ENCODE results near the gene OR4Q3. TPM values are rescaled to one million over a fixed set of nuclear protein-coding genes. Genes with fewer than 3 reads are reported as not detected.
"Not testable (repeated sequence)": the region's sequence is repeated elsewhere in the genome, so short reads cannot be mapped to it uniquely, and the experiment has no call there.

OR4Q3 gene
- total and polyA plus RNA-seq, 3 experiments from 2014 or later, result not detected

DNA sequence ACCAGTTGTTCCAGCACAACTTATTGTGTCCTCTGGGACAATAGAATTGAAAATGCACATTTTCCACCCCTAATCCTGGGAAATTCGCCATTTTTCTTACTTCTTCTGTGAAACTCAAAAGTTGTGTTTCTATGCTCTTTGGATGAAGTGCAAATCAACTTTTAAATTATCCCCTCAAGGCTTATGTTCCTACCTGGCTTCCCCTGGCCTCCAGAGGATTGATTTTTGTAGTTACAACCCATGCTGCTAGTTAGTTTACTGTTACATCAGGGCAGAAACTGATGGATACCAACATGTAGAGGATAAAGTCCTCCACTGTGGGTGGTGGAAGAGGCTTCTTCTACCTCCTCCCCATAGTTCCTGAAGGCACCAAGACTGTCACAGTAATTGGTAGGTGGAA, 29.8 kb downstream of the OR4Q3 start, which contains the start of gene OR4M1:
Gene OR4M1 (plus strand): TSS at position 301 of the 400 bp plus-strand sequence. CDS start 6,819 bp downstream, outside the sequence.
- H3K36me3 Mint-ChIP-seq; H3K4me1 ChIP-seq (ENCODE audit: insufficient read depth, low read length); DNase-seq; CTCF ChIA-PET; H3K4me3 Mint-ChIP-seq; H3K36me3 ChIP-seq (ENCODE audit: insufficient read depth, low read length); H3K27me3 Mint-ChIP-seq; H3K9me3 ChIP-seq (ENCODE audit: low read length); H3K4me3 ChIP-seq (ENCODE audit: low read length); H3K4me1 Mint-ChIP-seq; H3K9me3 Mint-ChIP-seq; POLR2A ChIA-PET; H3K27ac Mint-ChIP-seq; H3K27ac ChIP-seq (ENCODE audit: low read depth, low read length); H3K27me3 ChIP-seq (ENCODE audit: insufficient read depth, low read length, poor library complexity, severe bottlenecking): not testable (repeated sequence)

DNA sequence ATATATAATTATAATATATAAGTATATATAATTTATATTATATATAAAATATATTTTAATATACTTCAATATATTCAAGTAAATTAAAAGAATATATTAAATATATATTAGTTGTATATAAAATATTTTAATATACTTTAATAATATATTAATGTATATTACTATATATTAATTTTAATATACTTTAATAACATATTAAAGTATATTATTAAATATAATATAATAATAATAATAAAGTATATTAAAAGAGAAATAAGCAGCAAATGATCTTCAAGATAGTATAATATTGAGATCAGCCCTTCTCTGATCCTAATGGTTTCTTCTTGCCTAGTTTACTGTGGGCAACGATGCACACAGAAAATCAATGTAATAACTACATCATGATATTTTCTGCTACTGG, 32.2 kb downstream of the OR4Q3 start:
- DNase-seq, result no peak
- H3K36me3 ChIP-seq (ENCODE audit: insufficient read depth, low read length), result no peaks in the 10 kb centered on the region
- Mint-ChIP-seq H3K4me1 (no peaks in the 10 kb centered on the region), H3K27me3 (peaks cover 0 to 6% of the 10 kb centered on the region in 2 donors), H3K36me3 (no peaks in the 10 kb centered on the region), H3K4me3 (no peak overlapping the region), H3K9me3 (peaks cover 2 to 9% (median 5%) of the 10 kb centered on the region in 5 donors), H3K27ac (no peak overlapping the region)
- CTCF ChIA-PET, result no interaction called here
- POLR2A ChIA-PET, result no interaction called here
- no peaks in the 10 kb centered on the region for H3K4me1 ChIP-seq (ENCODE audit: insufficient read depth, low read length)
- no peak overlapping the region for H3K4me3 ChIP-seq (ENCODE audit: low read length)
- H3K27ac ChIP-seq (ENCODE audit: low read depth, low read length), result no peak overlapping the region
- no peaks in the 10 kb centered on the region for H3K9me3 ChIP-seq (ENCODE audit: low read length)
- H3K27me3 ChIP-seq (ENCODE audit: insufficient read depth, low read length, poor library complexity, severe bottlenecking), result no peaks in the 10 kb centered on the region

- H3K27me3 Mint-ChIP-seq; H3K4me3 Mint-ChIP-seq; H3K36me3 Mint-ChIP-seq; DNase-seq; POLR2A ChIA-PET; H3K4me1 ChIP-seq (ENCODE audit: insufficient read depth, low read length); H3K27ac Mint-ChIP-seq; H3K9me3 Mint-ChIP-seq; H3K36me3 ChIP-seq (ENCODE audit: insufficient read depth, low read length); H3K9me3 ChIP-seq (ENCODE audit: low read length); H3K27me3 ChIP-seq (ENCODE audit: insufficient read depth, low read length, poor library complexity, severe bottlenecking); H3K27ac ChIP-seq (ENCODE audit: low read depth, low read length); H3K4me3 ChIP-seq (ENCODE audit: low read length); CTCF ChIA-PET; H3K4me1 Mint-ChIP-seq: not testable (repeated sequence)
These were observed 42.5 kb downstream of the OR4Q3 start for GRCh38 chr14:19785848-19786247.

DNA sequence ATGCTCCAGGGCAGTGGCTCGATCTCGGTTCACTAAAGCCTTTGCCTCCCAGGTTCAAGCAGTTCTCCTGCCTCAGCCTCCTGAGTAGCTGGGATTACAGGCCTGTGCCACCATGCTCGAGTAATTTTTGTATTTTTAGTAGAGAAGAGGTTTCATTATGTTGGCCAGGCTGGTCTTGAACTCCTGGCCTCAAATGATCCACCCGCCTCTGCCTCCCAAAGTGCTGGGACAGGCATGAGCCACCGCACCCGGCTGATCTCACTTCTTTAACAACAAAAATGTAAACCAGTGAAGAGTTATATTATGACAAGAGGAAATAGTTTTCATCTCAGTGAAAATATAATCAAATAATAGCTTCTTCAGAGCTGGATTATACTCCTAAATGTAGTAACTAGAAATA, 43.9 kb downstream of the OR4Q3 start:
- POLR2A ChIA-PET; H3K4me3 Mint-ChIP-seq; H3K27me3 Mint-ChIP-seq; H3K27me3 ChIP-seq (ENCODE audit: insufficient read depth, low read length, poor library complexity, severe bottlenecking); H3K4me1 Mint-ChIP-seq; H3K36me3 Mint-ChIP-seq; DNase-seq; H3K9me3 Mint-ChIP-seq; CTCF ChIA-PET; H3K27ac Mint-ChIP-seq; H3K4me3 ChIP-seq (ENCODE audit: low read length); H3K9me3 ChIP-seq (ENCODE audit: low read length); H3K36me3 ChIP-seq (ENCODE audit: insufficient read depth, low read length); H3K4me1 ChIP-seq (ENCODE audit: insufficient read depth, low read length); H3K27ac ChIP-seq (ENCODE audit: low read depth, low read length): not testable (repeated sequence)

DNA sequence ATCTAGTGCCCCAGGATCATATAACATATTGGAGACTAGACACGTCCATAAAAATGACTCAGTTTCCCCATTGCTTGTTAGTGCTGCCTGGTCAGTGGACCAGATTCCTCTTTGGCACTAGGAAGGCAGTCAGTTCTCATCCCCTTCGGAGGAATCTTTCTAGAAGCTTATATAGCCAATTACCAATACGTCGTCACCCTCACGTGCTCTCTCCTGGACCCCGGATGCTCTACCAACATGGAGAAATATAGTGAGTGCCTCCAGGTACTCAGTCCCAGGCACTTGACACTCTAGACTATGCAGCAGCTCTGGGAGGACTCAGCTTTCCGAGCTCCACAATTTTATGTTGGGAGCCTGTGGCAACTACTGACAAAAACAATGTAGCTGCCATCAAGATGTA, 44.8 kb downstream of the OR4Q3 start:
- POLR2A ChIA-PET; CTCF ChIA-PET; H3K36me3 ChIP-seq (ENCODE audit: insufficient read depth, low read length): not testable (repeated sequence)

GRCh38 chr14:19796520-19797108, 53.2 kb downstream of the OR4Q3 start:
- H3K27ac Mint-ChIP-seq; H3K4me3 ChIP-seq (ENCODE audit: low read length); DNase-seq; CTCF ChIA-PET; H3K9me3 ChIP-seq (ENCODE audit: low read length); H3K36me3 ChIP-seq (ENCODE audit: insufficient read depth, low read length); POLR2A ChIA-PET; H3K4me3 Mint-ChIP-seq; H3K27me3 Mint-ChIP-seq; H3K36me3 Mint-ChIP-seq; H3K27me3 ChIP-seq (ENCODE audit: insufficient read depth, low read length, poor library complexity, severe bottlenecking); H3K9me3 Mint-ChIP-seq; H3K4me1 ChIP-seq (ENCODE audit: insufficient read depth, low read length); H3K4me1 Mint-ChIP-seq; H3K27ac ChIP-seq (ENCODE audit: low read depth, low read length): not testable (repeated sequence)

More for the DNA sequence above, 44.8 kb downstream of the OR4Q3 start:
- H3K9me3 Mint-ChIP-seq; H3K4me3 Mint-ChIP-seq; H3K27me3 Mint-ChIP-seq; H3K27ac Mint-ChIP-seq; H3K4me1 Mint-ChIP-seq; H3K27ac ChIP-seq (ENCODE audit: low read depth, low read length); H3K4me3 ChIP-seq (ENCODE audit: low read length); H3K27me3 ChIP-seq (ENCODE audit: insufficient read depth, low read length, poor library complexity, severe bottlenecking); DNase-seq; H3K9me3 ChIP-seq (ENCODE audit: low read length); H3K4me1 ChIP-seq (ENCODE audit: insufficient read depth, low read length); H3K36me3 Mint-ChIP-seq: not testable (repeated sequence)

Other genes with a start within 250 kb of the OR4Q3 start
- not detected for gene OR11H2, start 29.7 kb upstream of the OR4Q3 start, total RNA-seq
- not detected for gene OR11H2, start 29.7 kb upstream of the OR4Q3 start, polyA plus RNA-seq
- gene OR4M1, start 29.9 kb downstream of the OR4Q3 start, total RNA-seq, result not detected
- not detected for gene OR4M1, start 29.9 kb downstream of the OR4Q3 start, polyA plus RNA-seq
- gene OR4N2, start 60.2 kb downstream of the OR4Q3 start, total RNA-seq, result not detected
- not detected for gene OR4N2, start 60.2 kb downstream of the OR4Q3 start, polyA plus RNA-seq
- not detected for gene OR4K2, start 131.6 kb downstream of the OR4Q3 start, total RNA-seq
- gene OR4K2, start 131.6 kb downstream of the OR4Q3 start, polyA plus RNA-seq, result not detected
- not detected for gene OR4K5, start 177.0 kb downstream of the OR4Q3 start, total RNA-seq
- not detected for gene OR4K5, start 177.0 kb downstream of the OR4Q3 start, polyA plus RNA-seq
- not detected for gene OR4K1, start 187.3 kb downstream of the OR4Q3 start, total RNA-seq
- not detected for gene OR4K1, start 187.3 kb downstream of the OR4Q3 start, polyA plus RNA-seq
- not detected for gene OR4K15, start 232.0 kb downstream of the OR4Q3 start, total RNA-seq
- gene OR4K15, start 232.0 kb downstream of the OR4Q3 start, polyA plus RNA-seq, result not detected